Esophagus muscularis mucosa (tissue), 4 donors: Measurements from ENCODE around the gene COPZ1.

Experiments used
- CTCF ChIP-seq, 3 experiments: fragments of 200-600 bp in 2 of 3; fragments of 450-650 bp in 1 of 3; sonication (generic) in 2 of 3; IDR thresholded peaks; one replicate each; pipeline ENCODE4 v1.5.1; 2017 to 2019; ENCODE audit warnings: antibody characterized with exemption in 3 of 3, mild to moderate bottlenecking in 2 of 3, moderate library complexity in 1 of 3
- EP300 ChIP-seq: sonication (generic); formaldehyde crosslinking; IDR thresholded peaks from one replicate; pipeline ENCODE4 v1.6.1; 2017; ENCODE audit warnings: antibody characterized with exemption
- POLR2A ChIP-seq: fragments of 450-650 bp; IDR thresholded peaks from one replicate; pipeline ENCODE4 v1.6.1; 2017; ENCODE audit warnings: antibody characterized with exemption, moderate library complexity, mild to moderate bottlenecking, low read depth
- POLR2AphosphoS5 ChIP-seq, 2 donors: sonication (generic); formaldehyde crosslinking; IDR thresholded peaks; one replicate each; pipeline ENCODE4 v1.6.1; 2017; ENCODE audit warnings: antibody characterized with exemption in 2 of 2

- TF ChIP-seq CTCF (IDR thresholded peaks at IDR 0.05) (no peak), EP300 (no peak), POLR2A (no peak), POLR2AphosphoS5 (IDR thresholded peaks at IDR 0.05) (no peak)
Measured at GRCh38 chr12:54359762-54360351, 34.9 kb downstream of the COPZ1 start.
